HG03095 (cell line): ENCODE measurements around the gene ENDOU.
"Not testable (repeated sequence)": the region's sequence is repeated elsewhere in the genome, so short reads cannot be mapped to it uniquely, and the experiment has no call there.

Experiments
- ATAC-seq: cut with Tn5 transposase; IDR thresholded peaks from one replicate; pipeline ENCODE4 v1.9.1; 2021; ENCODE audit warnings: moderate library complexity; ENCODE audit not compliant: unreplicated experiment

ENDOU gene

GRCh38 chr12:47698055-47698454 is 27.2 kb downstream of the ENDOU start:
- ATAC-seq, result no peak

GRCh38 chr12:47689215-47689614 is 36.1 kb downstream of the ENDOU start:
- ATAC-seq, result no peak

- ATAC-seq, result no peak
Measured at GRCh38 chr12:47687636-47688035, 37.7 kb downstream of the ENDOU start.

- peak; percentile 62 for ATAC-seq
Measured at GRCh38 chr12:47686645-47687240, 38.5 kb downstream of the ENDOU start.

GRCh38 chr12:47679785-47680184 is 45.5 kb downstream of the ENDOU start:
- ATAC-seq, result no peak

- ATAC-seq, result no peak
Measured at GRCh38 chr12:47672068-47672467, 53.2 kb downstream of the ENDOU start.

- ATAC-seq, result not testable (repeated sequence)
Measured at GRCh38 chr12:47667935-47668334, 57.4 kb downstream of the ENDOU start.
